Measurements from ENCODE around the gene SH3D19.

GRCh38 chr4:151107063-151107462 lies 218.3 kb downstream of the SH3D19 start:
- TF ChIP-seq CTCF (IDR thresholded peaks at IDR 0.05) (no peak), EP300 (IDR thresholded peaks at IDR 0.05) (no peak)

Measured in ovary (tissue), 3 donors.